Gastroesophageal sphincter (tissue), 3 donors: Measurements from ENCODE around the gene RNF114.

ENCODE experiments used
- EP300 ChIP-seq: sonication (generic); formaldehyde crosslinking; IDR thresholded peaks from one replicate; pipeline ENCODE4 v1.6.1; 2017; ENCODE audit warnings: antibody characterized with exemption, mild to moderate bottlenecking
- POLR2A ChIP-seq, 2 donors: fragments of 450-650 bp; IDR thresholded peaks; one replicate each; pipeline ENCODE4 v1.6.1; 2017; ENCODE audit warnings: antibody characterized with exemption in 2 of 2, mild to moderate bottlenecking in 2 of 2, moderate library complexity in 1 of 2
- POLR2AphosphoS5 ChIP-seq: sonication (generic); formaldehyde crosslinking; IDR thresholded peaks from one replicate; pipeline ENCODE4 v1.6.1; 2017; ENCODE audit warnings: antibody characterized with exemption
- TF ChIP-seq, protein P1 (sequence below), 4 experiments: fragments of 200-600 bp in 2 of 4; fragments of 450-650 bp in 2 of 4; sonication (generic) in 1 of 4; IDR thresholded peaks; one replicate each; pipeline ENCODE4 v1.5.1; 2017 to 2019; ENCODE audit warnings: antibody characterized with exemption in 4 of 4, mild to moderate bottlenecking in 2 of 4, moderate library complexity in 2 of 4

- TF ChIP-seq, protein P1, sequence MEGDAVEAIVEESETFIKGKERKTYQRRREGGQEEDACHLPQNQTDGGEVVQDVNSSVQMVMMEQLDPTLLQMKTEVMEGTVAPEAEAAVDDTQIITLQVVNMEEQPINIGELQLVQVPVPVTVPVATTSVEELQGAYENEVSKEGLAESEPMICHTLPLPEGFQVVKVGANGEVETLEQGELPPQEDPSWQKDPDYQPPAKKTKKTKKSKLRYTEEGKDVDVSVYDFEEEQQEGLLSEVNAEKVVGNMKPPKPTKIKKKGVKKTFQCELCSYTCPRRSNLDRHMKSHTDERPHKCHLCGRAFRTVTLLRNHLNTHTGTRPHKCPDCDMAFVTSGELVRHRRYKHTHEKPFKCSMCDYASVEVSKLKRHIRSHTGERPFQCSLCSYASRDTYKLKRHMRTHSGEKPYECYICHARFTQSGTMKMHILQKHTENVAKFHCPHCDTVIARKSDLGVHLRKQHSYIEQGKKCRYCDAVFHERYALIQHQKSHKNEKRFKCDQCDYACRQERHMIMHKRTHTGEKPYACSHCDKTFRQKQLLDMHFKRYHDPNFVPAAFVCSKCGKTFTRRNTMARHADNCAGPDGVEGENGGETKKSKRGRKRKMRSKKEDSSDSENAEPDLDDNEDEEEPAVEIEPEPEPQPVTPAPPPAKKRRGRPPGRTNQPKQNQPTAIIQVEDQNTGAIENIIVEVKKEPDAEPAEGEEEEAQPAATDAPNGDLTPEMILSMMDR (IDR thresholded peaks at IDR 0.05): no peak
- no peak for TF ChIP-seq POLR2AphosphoS5
- no peak for TF ChIP-seq POLR2A (IDR thresholded peaks at IDR 0.05)
- TF ChIP-seq EP300: no peak
These were observed 5.3 kb downstream of the RNF114 start for GRCh38 chr20:49941456-49941855.
